GM18507 (cell line): ENCODE data around the gene MRPL48.

Experiments used
- DNase-seq: peaks from one replicate; pipeline ENCODE4 v3.0.0; 2011; ENCODE audit warnings: low read depth; ENCODE audit not compliant: insufficient read length; ENCODE audit errors: extremely low spot score
- FAIRE-seq: peaks from 2 replicates; lab custom pipeline; 2011; peaks lifted over from hg19 to GRCh38; lab: Jason Lieb, UNC

Gene MRPL48

GRCh38 chr11:73818846-73819245 is 31.2 kb downstream of the MRPL48 start:
- no peak for DNase-seq
- no peak for FAIRE-seq

GRCh38 chr11:73830261-73830660 is 42.6 kb downstream of the MRPL48 start:
- FAIRE-seq (no peak), DNase-seq (no peak)

- DNase-seq = no peak
- no peak for FAIRE-seq
Observed at GRCh38 chr11:73833067-73833466, 45.4 kb downstream of the MRPL48 start.

GRCh38 chr11:73838443-73839122 is 50.9 kb downstream of the MRPL48 start:
- no peak for DNase-seq
- FAIRE-seq = no peak

- FAIRE-seq = no peak
- no peak for DNase-seq
Observed at GRCh38 chr11:73839123-73839457, 51.4 kb downstream of the MRPL48 start.

- DNase-seq = no peak
- FAIRE-seq = no peak
Observed at GRCh38 chr11:73851046-73851764, 63.5 kb downstream of the MRPL48 start.

GRCh38 chr11:73852049-73852448 is 64.4 kb downstream of the MRPL48 start:
- DNase-seq (no peak), FAIRE-seq (no peak)

GRCh38 chr11:73854680-73855079 is 67.0 kb downstream of the MRPL48 start:
- no peak for DNase-seq
- no peak for FAIRE-seq

GRCh38 chr11:73856031-73856567 is 68.4 kb downstream of the MRPL48 start:
- no peak for FAIRE-seq

GRCh38 chr11:73859671-73860070 is 72.0 kb downstream of the MRPL48 start:
- no peak for FAIRE-seq
- no peak for DNase-seq

More at GRCh38 chr11:73856031-73856567, 68.4 kb downstream of the MRPL48 start:
- no peak for DNase-seq

- DNase-seq = no peak
- FAIRE-seq = no peak
Observed at GRCh38 chr11:73860202-73860601, 72.5 kb downstream of the MRPL48 start.

- no peak for FAIRE-seq
- no peak for DNase-seq
Observed at GRCh38 chr11:73862986-73863385, 75.3 kb downstream of the MRPL48 start.

- no peak for DNase-seq
Observed at GRCh38 chr11:73866095-73866579, 78.5 kb downstream of the MRPL48 start.

GRCh38 chr11:73866586-73866996 is 78.9 kb downstream of the MRPL48 start:
- no peak for FAIRE-seq
- no peak for DNase-seq

More at GRCh38 chr11:73866095-73866579, 78.5 kb downstream of the MRPL48 start:
- FAIRE-seq = no peak

GRCh38 chr11:73869332-73869949 is 81.8 kb downstream of the MRPL48 start:
- FAIRE-seq = no peak
- no peak for DNase-seq

- FAIRE-seq = no peak
Observed at GRCh38 chr11:73870261-73870660, 82.6 kb downstream of the MRPL48 start.

GRCh38 chr11:73872749-73873357 is 85.2 kb downstream of the MRPL48 start:
- no peak for DNase-seq
- no peak for FAIRE-seq

More at GRCh38 chr11:73870261-73870660, 82.6 kb downstream of the MRPL48 start:
- DNase-seq = no peak

GRCh38 chr11:73875380-73875779 is 87.7 kb downstream of the MRPL48 start:
- no peak for FAIRE-seq
- no peak for DNase-seq

GRCh38 chr11:73875840-73876239 is 88.2 kb downstream of the MRPL48 start:
- no peak for DNase-seq
- FAIRE-seq = no peak
